Measurements from ENCODE around the gene SUCLA2. TPM values are rescaled to one million over a fixed set of nuclear protein-coding genes. Genes with fewer than 3 reads are reported as not detected.

The SUCLA2 gene
- total and polyA plus RNA-seq, 9 of the 15 experiments (the other 6 are each of a cell fraction or from before 2014, with no cell fraction given), result 23.3 to 52.9 (median 35.8) TPM

- ATAC-seq (no peak), FAIRE-seq (no peak), DNase-seq (ENCODE audit: extremely low read depth in 1 of 4, low spot score in 3 of 4) (no peak)
- no peaks in the 10 kb centered on the region for H3K9me1 ChIP-seq (ENCODE audit: control insufficient read depth, insufficient read depth, low read length)
- ChIA-PET POLR2A (no interaction called here), CTCF (ENCODE audit: low intra/inter-chr PET ratio) (no interaction called here)
- H3K27ac ChIP-seq (ENCODE audit: extremely low read depth, low read depth, low read length), result no peak overlapping the region
- no peak overlapping the region for H2AFZ ChIP-seq (ENCODE audit: low read depth, low read length)
- H3K9ac ChIP-seq (ENCODE audit: insufficient read depth in 1 of 2, low read depth in 2 of 2, low read length in 2 of 2), result no peak overlapping the region
- no peaks in the 10 kb centered on the region; a peak in 2 of 5 replicates for H3K27me3 ChIP-seq (ENCODE audit: control insufficient read depth in 2 of 2, insufficient read depth in 2 of 2, low read length in 2 of 2)
- BruUV-seq (replicated peaks), result no TSS peak
- H3K4me3 ChIP-seq, result no peak overlapping the region
- no peaks in the 10 kb centered on the region for H3K36me3 ChIP-seq (ENCODE audit: control insufficient read depth, insufficient read depth, low read length)
- intact Hi-C loops (cut with micrococcal nuclease) (no loop called here), in situ Hi-C loops (cut with MboI) (no loop called here)
- no peaks in the 10 kb centered on the region for H4K20me1 ChIP-seq (replicated peaks; ENCODE audit: control insufficient read depth, insufficient read depth, low read length)
- WGBS (ENCODE audit: insufficient coverage, low coverage, missing lambda C conversion rate), result 0% methylated on average over 1 of the region's 1 CpG
- H3K9me3 ChIP-seq (replicated peaks; ENCODE audit: control insufficient read depth, insufficient read depth, low read depth, low read length), result no peaks in the 10 kb centered on the region
- TF ChIP-seq SMARCA4 (IDR thresholded peaks at IDR 0.05) (no peak), C11orf30 (IDR thresholded peaks at IDR 0.05; ENCODE audit: low read depth) (no peak), ZBTB8A (IDR thresholded peaks at IDR 0.05; ENCODE audit: partially characterized antibody) (no peak), PHF21A (IDR thresholded peaks at IDR 0.05; ENCODE audit: borderline replicate concordance, low read depth) (no peak), TAF15 (IDR thresholded peaks at IDR 0.05; ENCODE audit: low read depth, low read length) (no peak), ARID1B (IDR thresholded peaks at IDR 0.05) (no peak)
- no peaks in the 10 kb centered on the region for H3K4me1 ChIP-seq (replicated peaks in 1 of 2; ENCODE audit: control insufficient read depth in 2 of 2, insufficient read depth in 2 of 2, low read length in 2 of 2)
- no peaks in the 10 kb centered on the region for H3K79me2 ChIP-seq (ENCODE audit: control insufficient read depth, insufficient read depth, low read length)
- H3K4me2 ChIP-seq (ENCODE audit: insufficient read depth, low read length), result no peak overlapping the region
Observed at GRCh38 chr13:47930649-47931165, 70.4 kb downstream of the SUCLA2 start.

- H4K20me1 ChIP-seq (replicated peaks; ENCODE audit: control insufficient read depth, insufficient read depth, low read length), result no peaks in the 10 kb centered on the region
Observed at GRCh38 chr13:47929156-47929555, 71.9 kb downstream of the SUCLA2 start.

More at GRCh38 chr13:47929156-47929555, 71.9 kb downstream of the SUCLA2 start:
- no peak overlapping the region for H3K4me3 ChIP-seq
- no peaks in the 10 kb centered on the region for H3K9me1 ChIP-seq (ENCODE audit: control insufficient read depth, insufficient read depth, low read length)
- in situ Hi-C loops (cut with MboI) (no loop called here), intact Hi-C loops (cut with micrococcal nuclease) (no loop called here)
- ChIA-PET CTCF (ENCODE audit: low intra/inter-chr PET ratio) (no interaction called here), POLR2A (no interaction called here)
- no peaks in the 10 kb centered on the region for H3K9me3 ChIP-seq (replicated peaks; ENCODE audit: control insufficient read depth, insufficient read depth, low read depth, low read length)
- DNase-seq (ENCODE audit: extremely low read depth in 1 of 4, low spot score in 3 of 4) (no peak), ATAC-seq (no peak), FAIRE-seq (no peak)
- BruUV-seq (replicated peaks), result no TSS peak
- H3K27ac ChIP-seq (ENCODE audit: extremely low read depth, low read depth, low read length), result no peak overlapping the region
- H3K79me2 ChIP-seq (ENCODE audit: control insufficient read depth, insufficient read depth, low read length), result no peaks in the 10 kb centered on the region
- H3K4me2 ChIP-seq (ENCODE audit: insufficient read depth, low read length), result no peak overlapping the region
- H3K9ac ChIP-seq (ENCODE audit: insufficient read depth in 1 of 2, low read depth in 2 of 2, low read length in 2 of 2), result no peak overlapping the region
- H2AFZ ChIP-seq (ENCODE audit: low read depth, low read length), result no peak overlapping the region
- TF ChIP-seq SUPT5H (IDR thresholded peaks at IDR 0.05), result no peak
- WGBS (ENCODE audit: insufficient coverage, low coverage, missing lambda C conversion rate), result 0% methylated on average over 3 of the region's 3 CpGs
- no peaks in the 10 kb centered on the region; a peak in 2 of 5 replicates for H3K27me3 ChIP-seq (ENCODE audit: control insufficient read depth in 2 of 2, insufficient read depth in 2 of 2, low read length in 2 of 2)
- no peaks in the 10 kb centered on the region for H3K36me3 ChIP-seq (ENCODE audit: control insufficient read depth, insufficient read depth, low read length)
- no peaks in the 10 kb centered on the region for H3K4me1 ChIP-seq (replicated peaks in 1 of 2; ENCODE audit: control insufficient read depth in 2 of 2, insufficient read depth in 2 of 2, low read length in 2 of 2)

Data from K562 (cell line).